HG03066 (cell line): ENCODE measurements around the gene PFKM.

Experiments used
- ATAC-seq: cut with Tn5 transposase; IDR thresholded peaks from one replicate; pipeline ENCODE4 v1.9.1; 2021; ENCODE audit warnings: low read depth; ENCODE audit not compliant: unreplicated experiment

The PFKM gene

DNA sequence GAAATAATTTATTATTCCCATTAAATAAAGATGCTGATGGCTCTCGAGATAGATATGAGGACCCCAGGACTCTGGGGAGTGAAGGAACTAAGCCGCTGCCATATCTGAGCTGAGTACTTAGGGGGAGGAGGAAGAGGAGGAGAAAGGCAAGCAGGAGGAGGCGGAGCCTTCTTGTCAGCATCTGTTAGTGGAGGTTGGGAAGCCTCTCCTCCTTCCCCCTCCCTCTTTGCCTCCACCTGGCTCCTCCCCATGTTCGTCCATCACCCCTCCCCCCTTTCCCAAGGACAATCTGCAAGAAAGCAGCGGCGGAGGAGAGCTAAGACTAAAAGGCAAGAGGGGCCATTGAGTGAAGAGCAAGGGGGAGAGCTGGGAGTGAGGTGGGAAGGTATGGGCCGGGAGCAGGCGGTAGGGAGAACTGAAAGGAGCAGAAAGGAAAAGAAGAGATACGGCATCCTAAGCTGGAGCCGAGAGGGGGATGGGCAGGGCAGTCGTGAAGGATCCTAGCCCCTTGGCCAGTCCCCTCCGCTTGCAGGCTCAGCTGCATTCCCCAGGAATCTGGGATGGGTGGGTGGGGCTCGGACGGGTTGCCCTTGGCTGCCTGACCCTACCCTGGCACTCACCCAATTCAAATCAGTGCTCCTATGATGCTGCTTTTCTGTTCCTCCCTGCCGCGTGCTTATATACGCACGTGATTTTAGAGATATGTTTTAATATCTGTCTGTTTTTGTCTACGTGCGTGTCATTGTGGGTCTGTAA is at the start of gene PFKM:
TSS of gene PFKM (plus strand) at position 287 of the 756 bp plus-strand sequence. CDS start 3,411 bp downstream, outside the sequence.
- peak; percentile 100 for ATAC-seq

DNA sequence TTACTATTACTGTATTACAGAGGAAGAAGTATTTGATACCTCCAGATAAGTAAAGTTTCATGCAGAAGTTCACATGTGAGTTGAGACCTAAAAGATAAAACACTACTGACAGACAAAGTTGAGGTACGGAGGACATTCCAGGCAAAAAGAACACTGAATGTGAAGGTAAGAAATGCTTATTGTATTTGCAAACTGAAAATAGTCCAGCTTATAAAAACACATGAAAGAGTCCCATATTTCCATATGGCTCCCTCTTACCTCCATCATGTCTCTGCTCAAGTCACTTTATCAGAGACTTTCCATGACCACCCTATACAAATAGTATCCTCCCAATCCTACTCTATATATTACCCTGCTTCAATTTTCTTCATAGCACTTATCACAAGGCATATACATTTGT is 49.1 kb upstream of the PFKM start:
- no peak for ATAC-seq

- ATAC-seq = no peak
Observed at GRCh38 chr12:48070731-48071130, 48.4 kb upstream of the PFKM start.

- no peak for ATAC-seq
Observed at GRCh38 chr12:48071808-48072207, 47.4 kb upstream of the PFKM start.

DNA sequence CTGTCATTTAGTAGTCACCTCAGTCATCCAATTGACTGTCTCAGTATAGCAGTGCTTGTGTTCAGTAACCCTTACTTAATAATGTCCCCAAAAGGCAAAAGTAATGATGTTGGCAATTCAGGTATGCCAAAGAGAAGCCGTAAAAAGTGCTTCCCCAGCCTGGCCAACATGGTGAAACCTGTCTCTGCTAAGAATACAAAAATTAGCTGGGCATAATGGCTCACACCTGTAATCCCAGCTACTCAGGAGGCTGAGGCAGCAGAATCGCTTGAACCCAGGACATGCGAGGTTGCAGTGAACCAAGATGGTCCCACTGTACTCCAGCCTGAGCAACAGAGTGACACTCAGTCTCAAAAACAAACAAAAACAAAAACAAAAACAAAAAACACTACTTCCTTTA is 46.9 kb upstream of the PFKM start:
- ATAC-seq = no peak

DNA sequence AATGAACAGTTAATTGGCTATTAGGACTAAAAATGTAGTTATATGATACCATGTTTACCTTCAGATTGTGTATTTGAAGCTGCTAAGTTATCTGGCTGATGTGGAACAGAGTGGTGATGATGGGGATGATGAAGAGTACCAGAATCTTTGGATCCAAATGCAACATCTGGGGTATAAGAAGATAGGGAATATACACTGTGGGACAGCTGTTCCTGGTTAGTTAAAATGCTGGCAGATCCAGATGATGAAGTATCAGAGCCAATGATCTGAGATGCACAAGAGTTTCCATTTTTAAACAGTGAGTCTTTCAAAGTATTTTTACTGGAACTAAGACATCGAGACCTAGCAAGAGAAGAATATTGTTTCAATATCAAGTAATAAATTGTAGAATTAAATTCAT is 44.9 kb upstream of the PFKM start:
- no peak for ATAC-seq

DNA sequence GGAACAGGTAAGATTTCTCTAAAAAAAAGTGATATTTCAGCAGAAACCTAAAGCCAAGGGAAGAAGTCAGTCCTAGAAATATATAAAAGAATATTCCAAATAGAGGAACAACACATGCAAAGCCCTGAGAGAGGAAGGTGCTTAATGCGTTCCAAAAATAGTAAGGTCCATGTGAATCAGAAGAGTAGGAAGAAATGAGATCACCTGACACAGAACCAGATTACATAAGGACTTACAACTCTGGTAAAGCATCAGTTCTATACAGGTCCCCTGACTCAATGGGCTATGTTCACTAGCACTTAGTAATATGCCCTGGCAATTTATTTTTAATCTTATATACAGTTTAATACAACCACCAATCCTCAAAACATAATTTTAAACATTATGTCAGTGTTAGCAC is 43.3 kb upstream of the PFKM start:
- no peak for ATAC-seq

- no peak for ATAC-seq
Observed at GRCh38 chr12:48077111-48077510, 42.1 kb upstream of the PFKM start.

DNA sequence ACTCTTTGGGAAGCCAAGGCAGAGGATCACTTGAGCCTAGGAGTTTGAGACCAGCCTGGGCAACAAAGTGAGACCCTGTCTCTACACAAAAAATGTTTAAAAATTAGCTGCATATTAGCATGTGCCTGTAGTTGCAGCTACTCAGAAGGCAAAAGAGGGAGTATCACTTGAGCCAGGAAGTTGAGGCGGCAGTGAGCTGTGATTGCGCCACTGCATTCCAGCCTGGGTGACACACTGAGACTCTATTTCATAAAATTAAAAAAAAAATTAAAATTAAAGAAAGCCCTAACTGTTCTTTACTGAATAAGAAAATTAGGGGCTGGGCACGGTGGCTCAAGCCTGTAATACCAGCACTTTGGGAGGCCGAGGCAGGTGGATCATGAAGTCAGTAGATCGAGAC is 40.3 kb upstream of the PFKM start:
- ATAC-seq = no peak

- no peak for ATAC-seq
Observed at GRCh38 chr12:48080285-48080684, 38.9 kb upstream of the PFKM start.

- no peak for ATAC-seq
Observed at GRCh38 chr12:48080821-48081220, 38.3 kb upstream of the PFKM start.

- ATAC-seq = no peak
Observed at GRCh38 chr12:48084066-48084465, 35.1 kb upstream of the PFKM start.

DNA sequence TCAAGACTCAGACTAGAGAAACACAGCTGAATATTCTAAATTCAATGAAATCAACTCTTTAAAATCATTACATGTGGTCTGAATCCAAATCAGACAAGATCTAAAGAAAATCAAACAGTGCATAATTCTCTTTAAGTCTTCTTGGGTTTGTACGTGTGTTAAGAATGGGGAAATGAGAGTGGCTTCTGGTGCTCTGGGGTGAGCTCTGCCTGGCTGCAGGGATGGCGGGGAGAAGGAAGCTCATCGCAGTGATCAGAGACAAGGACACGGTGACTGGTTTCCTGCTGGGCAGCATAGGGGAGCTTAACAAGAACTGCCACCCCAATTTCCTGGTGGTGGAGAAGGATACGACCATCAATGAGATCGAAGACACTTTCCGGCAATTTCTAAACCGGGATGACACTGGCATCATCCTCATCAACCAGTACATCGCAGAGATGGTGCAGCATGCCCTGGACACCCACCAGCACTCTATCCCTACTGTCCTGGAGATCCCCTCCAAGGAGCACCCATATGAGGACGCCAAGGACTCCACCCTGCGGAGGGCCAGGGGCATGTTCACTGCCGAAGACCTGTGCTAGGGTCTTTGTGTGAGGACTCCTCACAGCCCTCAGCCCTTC is 34.2 kb upstream of the PFKM start:
- ATAC-seq = no peak

GRCh38 chr12:48086327-48086726 is 32.8 kb upstream of the PFKM start:
- ATAC-seq = no peak

DNA sequence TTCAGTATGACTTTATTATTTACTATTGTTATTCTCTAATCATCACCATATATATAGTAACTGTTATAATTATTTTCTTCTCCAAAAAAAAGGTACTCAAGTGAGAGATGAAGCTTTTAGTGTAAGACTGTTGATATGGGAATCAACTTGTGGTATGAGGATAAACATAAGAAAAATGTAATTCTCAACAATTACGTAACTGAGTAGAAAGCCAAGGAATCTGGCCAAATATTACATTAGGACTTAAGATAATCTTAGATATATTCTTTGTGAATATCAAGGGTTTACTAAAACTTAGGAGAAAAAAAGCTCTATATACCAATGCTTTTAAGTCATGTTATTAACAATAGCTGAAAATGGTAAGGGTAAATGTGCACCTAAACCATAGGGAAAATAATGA is 26.6 kb upstream of the PFKM start:
- ATAC-seq = no peak

GRCh38 chr12:48104531-48104930 is 14.6 kb upstream of the PFKM start:
- no peak for ATAC-seq

- ATAC-seq = peak; percentile 22
Observed at GRCh38 chr12:48105321-48105866, 13.8 kb upstream of the PFKM start.

GRCh38 chr12:48105867-48106680 is 13.1 kb upstream of the PFKM start, which contains the start of gene SENP1:
Gene SENP1 (minus strand): TSS chr12:48106079. CDS start chr12:48101472, 4,607 bp downstream.
- peak; percentile 59 for ATAC-seq

DNA sequence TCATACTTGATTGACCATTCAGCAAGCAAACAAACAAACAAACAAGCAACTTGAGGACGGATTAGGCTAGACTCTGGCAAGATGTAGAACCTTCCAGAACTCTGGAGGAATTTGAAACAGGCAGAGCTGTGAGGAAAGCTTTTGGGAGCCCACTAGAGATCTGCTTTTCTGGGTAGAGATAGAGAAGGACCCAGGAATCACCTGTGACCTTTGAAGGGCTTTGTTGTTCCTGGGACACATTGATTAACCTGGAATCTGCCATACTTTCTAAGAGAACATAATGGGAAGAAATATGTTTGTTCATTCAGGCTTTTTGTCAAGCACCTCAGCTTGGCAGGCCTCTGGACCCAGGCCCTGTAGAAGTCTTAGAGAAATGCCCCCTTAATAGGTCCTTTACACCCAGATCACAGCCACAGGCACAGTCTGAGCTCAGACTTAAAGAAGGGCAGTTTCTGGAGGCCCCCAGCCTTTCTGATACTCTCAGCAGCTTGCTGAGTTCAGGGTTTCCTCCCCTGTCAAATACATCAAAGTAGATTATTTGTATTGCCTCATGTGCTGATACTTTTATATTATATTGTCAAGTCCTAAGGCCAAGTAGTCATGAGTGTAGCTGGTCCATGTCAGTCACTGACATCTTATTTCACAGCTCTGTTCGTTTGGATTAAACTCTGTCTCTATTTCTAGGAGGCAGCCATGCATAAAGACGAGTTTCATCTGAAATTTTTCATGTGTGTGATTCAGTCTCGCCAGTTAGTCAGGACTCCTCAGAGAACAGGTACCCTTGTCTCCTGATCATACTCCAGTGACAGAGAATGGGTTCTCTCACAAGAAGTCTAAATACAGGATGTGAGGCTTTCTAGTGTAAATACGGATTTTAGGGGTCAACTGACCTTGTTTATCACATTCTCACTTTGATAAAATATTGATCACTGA is 12.2 kb upstream of the PFKM start:
- no peak for ATAC-seq

DNA sequence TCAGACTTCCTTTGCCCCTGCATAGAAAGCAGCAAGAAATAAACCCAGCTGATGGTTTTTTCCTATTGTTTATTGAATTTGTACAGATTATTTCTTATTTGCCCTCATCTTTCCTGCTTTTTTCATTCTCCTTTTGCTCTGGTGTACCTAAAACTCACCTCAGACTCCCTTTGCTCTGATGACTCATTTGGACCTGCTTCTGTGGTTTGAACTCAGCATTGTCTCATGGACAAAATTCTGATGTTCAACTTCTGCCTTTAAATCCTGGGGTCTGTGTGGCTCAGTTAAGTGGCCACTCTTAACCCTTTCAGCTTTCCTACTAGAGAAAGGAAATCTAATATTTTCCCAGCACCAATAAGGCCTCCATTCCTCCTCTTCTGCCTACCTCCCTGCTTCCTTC is 9.7 kb upstream of the PFKM start:
- no peak for ATAC-seq
